GM23338 (cell line): ENCODE measurements around the gene PIANP. TPM values are rescaled to one million over a fixed set of nuclear protein-coding genes. Genes with fewer than 3 reads are reported as not detected.

Experiments
- ATAC-seq: fragments of 200-7000 bp; cut with Tn5 transposase; 3 replicates; pipeline ENCODE4 v1.9.1; 2020
- DNase-seq: peaks from one replicate; pipeline ENCODE4 v3.0.0-alpha.2; 2015; ENCODE audit warnings: low spot score
- H2AFZ ChIP-seq: fragments of 200-600 bp; sonication (generic); 2 replicates; pipeline ENCODE4 v1.8.0; 2016; ENCODE audit warnings: antibody characterized with exemption, mild to moderate bottlenecking, moderate library complexity
- H3F3A ChIP-seq: fragments of 200-600 bp; sonication (generic); replicated peaks from 2 replicates; pipeline ENCODE4 v1.8.0; 2017; ENCODE audit warnings: antibody characterized with exemption, mixed run types, low read depth
- H3K27ac ChIP-seq: fragments of 200-600 bp; sonication (generic); 2 replicates; pipeline ENCODE4 v1.6.1; 2016; ENCODE audit warnings: low read depth
- H3K27me3 ChIP-seq: fragments of 200-600 bp; sonication (generic); 2 replicates; pipeline ENCODE4 v1.8.0; 2016; ENCODE audit warnings: mild to moderate bottlenecking, mixed run types, moderate library complexity; ENCODE audit not compliant: insufficient read depth
- H3K36me3 ChIP-seq: fragments of 200-600 bp; sonication (generic); 2 replicates; pipeline ENCODE4 v1.8.0; 2016; ENCODE audit warnings: mild to moderate bottlenecking; ENCODE audit not compliant: insufficient read depth
- H3K4me1 ChIP-seq: fragments of 200-600 bp; sonication (generic); 2 replicates; pipeline ENCODE4 v1.8.0; 2016; ENCODE audit warnings: mild to moderate bottlenecking, moderate library complexity; ENCODE audit not compliant: insufficient read depth
- H3K4me2 ChIP-seq: fragments of 200-600 bp; sonication (generic); 2 replicates; pipeline ENCODE4 v1.7.1; 2017; ENCODE audit warnings: mixed run types
- H3K4me3 ChIP-seq: fragments of 200-600 bp; sonication (generic); 2 replicates; pipeline ENCODE4 v1.6.1; 2016; ENCODE audit warnings: mixed run types
- H3K79me2 ChIP-seq: fragments of 200-600 bp; sonication (generic); replicated peaks from 2 replicates; pipeline ENCODE4 v1.8.0; 2017; ENCODE audit warnings: mild to moderate bottlenecking; ENCODE audit not compliant: insufficient read depth
- H3K9me2 ChIP-seq: fragments of 200-600 bp; sonication (generic); 2 replicates; pipeline ENCODE4 v1.8.0; 2017; ENCODE audit not compliant: insufficient read depth
- H4K20me1 ChIP-seq: fragments of 200-600 bp; sonication (generic); replicated peaks from 2 replicates; pipeline ENCODE4 v1.8.0; 2017; ENCODE audit warnings: mild to moderate bottlenecking; ENCODE audit not compliant: insufficient read depth
- H3K27ac Mint-ChIP-seq: 2 replicates; pipeline ENCODE4 v1.8.0; 2020; ENCODE audit warnings: inconsistent platforms, mild to moderate bottlenecking, moderate library complexity, mixed read lengths
- H3K27me3 Mint-ChIP-seq: 3 replicates; pipeline ENCODE4 v1.8.0; 2022; ENCODE audit warnings: low read depth, mild to moderate bottlenecking, moderate library complexity, mixed read lengths, inconsistent platforms; ENCODE audit not compliant: insufficient read depth, poor library complexity
- H3K36me3 Mint-ChIP-seq: 3 replicates; pipeline ENCODE4 v1.8.0; 2021; ENCODE audit warnings: low read depth, mild to moderate bottlenecking, inconsistent platforms, moderate library complexity, mixed read lengths
- H3K4me1 Mint-ChIP-seq: 3 replicates; pipeline ENCODE4 v1.8.0; 2020; ENCODE audit warnings: mild to moderate bottlenecking, inconsistent platforms, mixed read lengths
- H3K4me3 Mint-ChIP-seq: 3 replicates; pipeline ENCODE4 v1.8.0; 2021; ENCODE audit warnings: moderate library complexity, mild to moderate bottlenecking, inconsistent platforms, mixed read lengths
- H3K9me3 Mint-ChIP-seq: 3 replicates; pipeline ENCODE4 v1.8.0; 2020; ENCODE audit warnings: moderate library complexity, mild to moderate bottlenecking, inconsistent platforms, mixed read lengths
- ETS1 ChIP-seq: IDR thresholded peaks from 2 replicates; pipeline ENCODE4 v1.6.1; 2016; ENCODE audit warnings: antibody characterized with exemption
- STAT1 ChIP-seq: IDR thresholded peaks from one replicate; pipeline ENCODE4 v1.6.1; 2016; ENCODE audit warnings: antibody characterized with exemption; ENCODE audit not compliant: unreplicated experiment
- ZNF462 ChIP-seq: fragments of 250-450 bp; sonication (Bioruptor Pico); IDR thresholded peaks from 2 replicates; pipeline ENCODE4 v1.5.0; 2020; ENCODE audit warnings: mild to moderate bottlenecking, moderate library complexity
- polyA plus RNA-seq: library from polyadenylated mRNA; unstranded; fragments of >200 nt; fragmentation: Nextera tagmentation; extraction: Ambion mirVana; gene quantifications from 2 replicates; pipeline ENCODE4 v1.2.1, GENCODE V29; 2016
- total RNA-seq: library from RNA; depleted of rRNA; stranded (reverse); fragments of >200 nt; shearing (Covaris generic); gene quantifications from 2 replicates; pipeline ENCODE4 v1.2.3, GENCODE V29; 2014

Gene PIANP
- total and polyA plus RNA-seq, 2 experiments from 2014 or later = 2.2 to 6.4 TPM

- no peak for TF ChIP-seq ZNF462 (CRISPR knock-in tag)
- TF ChIP-seq ETS1 = peak; percentile 99
Observed at GRCh38 chr12:6688999-6689882, 11.4 kb downstream of the PIANP start, which contains the start of gene ZNF384 (continued).

GRCh38 chr12:6688543-6688998, 12.0 kb downstream of the PIANP start:
- Histone ChIP-seq H4K20me1 (peaks cover 16% of the 10 kb centered on the region), H3K36me3 (no peaks in the 10 kb centered on the region; the same call in 1 of the 2 replicates), H3K4me3 (peak overlapping the region; percentile 58), H3K27me3 (no peaks in the 10 kb centered on the region), H3F3A (peaks cover 12% of the 10 kb centered on the region), H3K27ac (peak overlapping the region; percentile 94), H3K4me2 (peak overlapping the region; percentile 97), H3K79me2 (peaks cover 52% of the 10 kb centered on the region), H2AFZ (peak overlapping the region; percentile 56; the same call in 1 of the 2 replicates), H3K9me2 (no peaks in the 10 kb centered on the region), H3K4me1 (peaks cover 18% of the 10 kb centered on the region)
- Mint-ChIP-seq H3K27ac (peak overlapping the region; percentile 93), H3K27me3 (peaks cover 15% of the 10 kb centered on the region), H3K4me3 (peak overlapping the region; percentile 87), H3K4me1 (peaks cover 35% of the 10 kb centered on the region), H3K9me3 (no peaks in the 10 kb centered on the region), H3K36me3 (no peaks in the 10 kb centered on the region; the same call in 1 of the 3 replicates)
- ATAC-seq (peak; percentile 20), DNase-seq (no peak)
- TF ChIP-seq STAT1 (no peak), ZNF462 (CRISPR knock-in tag) (no peak)
